NK-92 (cell line): ENCODE measurements around the gene PXYLP1.

Experiments used
- DNase-seq: peaks from one replicate; lab custom pipeline; 2025; ENCODE audit not compliant: unreplicated experiment; lab: John Stamatoyannopoulos, UW

Gene PXYLP1

DNA sequence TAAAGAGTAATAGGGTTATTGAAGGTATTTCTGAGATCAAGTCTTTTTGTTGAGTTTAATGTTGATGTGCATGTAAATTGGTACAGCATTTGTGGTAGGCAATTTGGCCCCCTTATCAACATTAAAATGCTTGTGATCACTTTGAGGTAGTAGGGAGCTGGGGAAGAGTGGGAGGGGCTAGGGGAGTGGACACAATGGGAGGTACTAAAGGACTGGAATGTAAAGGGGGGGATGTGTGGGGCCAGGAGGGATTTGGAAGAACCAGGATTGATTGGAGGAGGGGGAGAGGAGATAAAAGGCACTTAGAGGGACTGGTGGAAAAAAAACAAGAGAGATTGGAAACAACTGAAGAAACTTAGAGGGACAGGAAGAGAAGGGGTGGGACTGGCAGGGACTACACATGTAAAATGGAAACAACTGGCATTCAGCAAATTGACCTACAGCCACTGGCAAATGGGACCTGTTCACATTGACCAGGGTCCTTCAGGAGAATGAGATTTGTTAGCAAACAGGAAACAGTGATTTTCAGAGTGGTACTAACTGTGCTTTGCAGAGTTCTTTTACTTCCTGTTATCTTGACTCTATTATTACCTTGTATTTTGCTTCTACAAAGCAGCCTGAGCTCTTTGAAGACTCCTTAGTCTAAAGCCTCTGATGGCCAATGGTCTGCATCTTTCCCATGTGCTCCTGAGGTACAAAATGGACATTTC lies 88.9 kb downstream of the PXYLP1 start:
- no peak for DNase-seq

DNA sequence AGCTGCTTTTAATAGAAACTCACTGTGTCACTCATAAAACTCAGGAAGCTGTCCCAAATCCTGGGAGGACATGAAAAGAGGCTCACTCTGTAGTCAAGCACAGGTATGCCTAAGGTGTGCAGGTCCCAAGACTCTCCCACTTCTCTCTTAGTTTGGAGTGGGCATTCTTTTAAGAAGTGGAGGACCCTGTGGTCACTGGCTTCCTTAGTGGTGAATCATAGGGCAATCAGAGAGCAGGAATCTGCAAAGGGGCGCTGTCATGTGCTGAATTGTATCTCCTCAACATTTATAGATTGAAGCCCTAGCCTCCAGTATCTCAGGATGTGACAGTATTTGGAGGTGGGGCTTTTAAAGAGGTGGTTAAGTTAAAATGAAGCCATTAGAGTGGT lies 89.5 kb downstream of the PXYLP1 start:
- DNase-seq = no peak

DNA sequence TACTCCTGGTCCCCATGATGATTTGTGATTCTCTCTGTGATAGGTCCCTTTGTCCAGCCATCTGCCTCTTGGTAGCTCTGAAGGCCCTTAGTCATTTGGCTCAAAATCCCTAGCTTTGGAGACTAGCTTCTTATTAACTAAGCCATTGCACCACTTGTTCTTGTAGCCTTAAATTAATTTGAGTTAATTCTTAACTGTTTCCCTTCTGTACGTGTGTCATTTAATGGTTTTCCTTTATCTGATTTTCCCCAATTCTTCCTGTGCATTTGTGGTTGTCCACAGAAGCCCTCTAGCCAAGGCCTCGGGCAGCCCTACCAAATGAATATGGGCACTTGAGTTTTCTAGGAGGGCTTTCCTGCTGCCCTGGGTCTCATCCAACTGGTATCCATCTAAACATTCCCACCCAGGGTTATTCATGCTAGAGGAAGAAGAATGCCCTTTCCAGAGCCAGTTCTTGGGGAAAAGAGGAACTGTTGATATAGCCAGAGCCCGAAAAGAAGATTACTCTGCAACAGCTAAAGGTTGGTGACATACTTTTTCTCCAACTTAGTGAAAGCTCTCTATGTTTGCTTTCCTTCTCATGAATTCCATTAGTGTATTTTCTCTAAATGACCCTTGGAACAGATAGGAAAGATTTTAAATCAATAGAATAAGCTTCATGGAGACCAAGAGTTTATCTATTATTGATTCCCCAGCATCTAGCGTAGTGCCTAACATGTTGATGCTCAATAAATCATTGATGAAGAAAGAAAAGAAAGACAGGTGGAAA lies 92.5 kb downstream of the PXYLP1 start:
- no peak for DNase-seq

DNA sequence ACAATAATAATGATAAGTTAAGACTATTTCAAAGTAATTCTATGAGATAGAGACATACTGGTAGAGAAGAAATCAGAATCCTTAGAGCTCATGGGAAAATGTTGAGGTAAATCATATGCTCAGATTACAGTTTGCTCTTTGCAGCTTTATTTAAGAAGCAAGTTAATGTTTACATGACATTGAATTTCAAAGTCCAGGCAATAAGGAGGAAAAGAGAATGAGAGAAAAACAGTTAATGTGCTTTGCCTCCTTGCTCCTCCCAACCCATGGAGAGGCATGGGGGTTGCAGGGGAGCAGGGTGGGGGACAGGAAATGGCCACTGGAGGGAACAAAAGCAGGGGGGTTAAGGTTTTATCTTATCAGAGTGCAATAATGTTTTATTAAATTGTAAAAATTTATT lies 94.5 kb downstream of the PXYLP1 start:
- DNase-seq = no peak

GRCh38 chr3:141326626-141327025 lies 95.0 kb downstream of the PXYLP1 start:
- DNase-seq = no peak

GRCh38 chr3:141328286-141329166 lies 96.9 kb downstream of the PXYLP1 start:
- no peak for DNase-seq

DNA sequence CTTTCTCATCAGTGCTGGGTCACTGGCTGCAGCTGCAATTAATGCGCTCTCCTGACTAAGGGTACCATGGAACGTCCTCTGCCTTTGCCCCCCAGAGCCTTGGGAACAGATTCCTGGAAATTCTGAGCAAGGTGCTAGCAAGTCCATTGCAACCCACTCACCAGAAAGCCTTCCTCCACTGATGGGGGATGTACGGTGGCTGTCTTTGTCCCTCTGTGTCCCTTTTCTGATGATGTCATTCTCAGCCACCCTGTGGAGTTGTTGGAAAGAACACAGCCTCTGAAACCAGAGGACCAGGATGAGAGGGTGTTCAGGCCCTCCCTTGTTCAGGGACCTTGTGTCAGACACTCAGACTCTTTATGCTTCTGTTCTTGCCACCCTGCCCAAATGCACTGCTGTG lies 98.6 kb downstream of the PXYLP1 start:
- DNase-seq = no peak

GRCh38 chr3:141330718-141331376 lies 99.2 kb downstream of the PXYLP1 start:
- DNase-seq = no peak

DNA sequence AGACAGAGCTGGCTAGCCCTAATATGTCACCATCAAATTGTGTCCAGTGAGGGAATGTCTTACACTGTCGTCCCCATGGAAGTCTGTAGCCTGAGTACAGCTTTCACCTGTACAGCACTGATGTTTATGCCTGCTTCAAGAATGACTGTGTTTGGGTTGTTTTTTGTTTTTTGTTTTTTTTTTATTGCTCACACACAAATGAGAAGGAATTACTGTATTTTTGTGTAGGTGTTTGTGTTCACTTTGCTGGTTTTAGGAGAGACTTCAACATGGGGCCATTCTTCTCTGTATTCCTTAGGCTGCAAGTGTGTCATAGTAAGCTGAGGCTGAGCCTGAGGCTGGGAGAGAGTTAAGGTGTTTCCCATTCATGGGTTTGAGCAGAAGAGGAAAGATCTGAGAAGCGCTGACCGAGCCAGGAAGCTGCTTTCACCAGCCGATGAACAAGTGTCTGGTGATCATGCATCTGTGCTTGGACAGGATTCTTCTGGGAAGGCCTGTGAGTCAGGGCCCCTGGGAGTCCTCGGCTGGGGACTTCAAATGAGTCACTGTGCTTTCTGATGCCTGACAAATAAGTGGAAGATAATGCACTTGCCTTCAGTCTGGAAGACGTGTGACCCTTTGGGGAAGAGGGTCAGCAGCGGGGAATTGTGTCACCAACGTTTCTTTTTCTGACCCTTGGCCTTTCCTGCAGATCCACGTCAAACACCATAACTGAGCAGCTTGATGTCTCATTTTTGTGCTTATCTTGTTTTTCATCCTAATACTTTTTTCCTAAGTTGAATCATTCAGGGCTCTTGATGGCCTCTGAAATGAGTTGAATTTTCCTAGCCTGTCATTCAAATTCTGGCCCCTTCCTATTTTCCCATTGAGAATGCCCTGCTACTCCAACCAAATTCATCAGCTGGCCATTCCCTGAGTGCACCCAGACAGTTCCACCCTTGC lies 100.0 kb downstream of the PXYLP1 start:
- DNase-seq = no peak

GRCh38 chr3:141332416-141332815 lies 100.8 kb downstream of the PXYLP1 start:
- no peak for DNase-seq

DNA sequence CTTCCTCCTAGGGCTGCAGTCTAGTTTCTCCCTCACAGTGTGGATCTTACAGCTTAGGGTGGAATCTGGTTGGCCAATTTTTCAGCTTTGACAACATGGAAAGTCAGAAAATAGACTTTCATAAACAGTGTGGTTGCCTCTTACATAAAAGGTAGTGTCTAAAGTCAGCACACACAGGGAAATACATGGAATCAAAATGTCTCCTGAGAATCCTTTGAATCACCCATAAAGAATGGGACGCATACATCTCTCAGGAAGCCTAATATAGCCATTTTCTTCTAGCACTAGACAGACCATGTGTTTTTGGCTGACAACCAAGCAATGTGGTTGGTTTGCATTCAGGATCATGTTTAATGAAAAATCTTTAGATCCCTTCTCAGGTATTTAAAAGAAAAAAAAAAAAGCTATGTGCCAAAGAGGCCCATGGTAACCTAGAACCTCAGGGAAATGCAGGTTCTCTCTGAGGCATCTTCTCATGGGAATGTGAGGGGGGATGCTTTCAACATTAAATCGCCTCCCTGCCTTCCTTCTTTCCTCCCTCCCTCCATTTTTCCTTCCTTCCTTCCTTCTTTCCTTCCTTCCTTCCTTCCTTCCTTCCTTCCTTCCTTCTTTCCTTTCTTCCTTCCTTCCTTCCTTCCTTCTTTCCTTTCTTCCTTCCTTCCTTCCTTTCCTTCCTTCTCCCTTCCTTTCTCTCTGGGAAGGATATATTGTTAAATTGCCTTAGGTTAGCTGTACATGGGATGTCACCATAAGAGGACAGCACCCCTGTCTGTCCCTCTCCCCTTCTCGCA lies 102.4 kb downstream of the PXYLP1 start:
- no peak for DNase-seq

- no peak for DNase-seq
Measured at GRCh38 chr3:141334627-141335250, 103.1 kb downstream of the PXYLP1 start.

- DNase-seq = no peak
Measured at GRCh38 chr3:141335531-141336061, 104.0 kb downstream of the PXYLP1 start.

- DNase-seq = no peak
Measured at GRCh38 chr3:141336672-141337522, 105.3 kb downstream of the PXYLP1 start.

DNA sequence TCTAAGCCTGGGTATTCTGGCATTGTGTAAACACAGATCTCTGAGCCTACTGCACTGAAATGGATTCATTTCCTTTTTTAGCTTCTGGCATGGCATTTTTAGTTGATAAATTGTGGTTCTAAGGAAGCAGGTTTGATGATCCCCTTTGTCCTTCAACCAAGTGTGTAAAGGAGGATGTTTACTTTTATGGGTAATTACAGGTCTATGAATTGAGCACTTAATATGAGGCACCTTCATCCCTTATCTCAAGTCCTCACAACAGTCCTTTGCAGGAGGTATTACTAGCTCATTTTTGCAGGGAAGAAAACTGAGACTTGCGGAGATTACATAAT lies 105.9 kb downstream of the PXYLP1 start:
- no peak for DNase-seq

DNA sequence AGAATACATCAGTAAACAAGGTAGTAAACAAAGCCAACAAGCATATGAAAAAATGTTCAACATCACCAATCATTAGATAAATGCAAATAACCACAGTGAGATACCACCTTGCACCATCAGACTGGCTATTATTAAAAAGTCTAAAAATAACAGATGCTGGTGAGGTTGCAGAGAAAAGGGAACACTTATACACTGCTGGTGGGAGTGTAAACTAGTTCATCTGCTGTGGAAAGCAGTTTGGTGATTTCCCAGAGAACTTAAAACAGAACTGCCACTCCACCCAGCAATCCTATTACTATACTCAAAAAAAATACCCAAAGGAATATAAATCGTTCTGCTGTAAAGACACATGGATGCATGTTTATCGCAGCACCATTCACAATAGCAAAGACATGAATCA lies 106.4 kb downstream of the PXYLP1 start:
- no peak for DNase-seq

GRCh38 chr3:141338881-141339280 lies 107.3 kb downstream of the PXYLP1 start:
- DNase-seq = no peak

DNA sequence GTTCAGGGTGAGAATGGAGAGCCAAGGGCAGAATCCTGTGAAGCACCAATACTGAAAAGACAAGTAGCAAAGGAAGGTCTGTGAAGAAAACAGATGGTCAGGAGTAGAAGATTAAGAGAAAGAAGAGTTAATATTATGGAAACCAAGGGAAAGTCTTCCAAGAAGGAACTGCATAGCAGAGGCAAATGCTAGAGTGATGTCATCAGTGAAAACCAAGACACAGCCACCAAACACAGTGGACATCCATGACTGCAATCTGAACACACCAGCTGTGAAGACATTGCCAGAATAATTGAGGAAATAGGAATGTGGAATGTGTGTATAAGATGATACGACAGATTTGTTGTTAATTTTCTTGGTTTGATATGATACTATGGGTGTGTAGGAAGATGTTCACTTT lies 109.9 kb downstream of the PXYLP1 start:
- no peak for DNase-seq
